HCT116 (cell line): Measurements from ENCODE around the gene F2R.

ENCODE experiments used
- POLR2A ChIP-seq: IDR thresholded peaks from 2 replicates; pipeline ENCODE4 v1.7.0; 2011; ENCODE audit warnings: borderline replicate concordance; ENCODE audit not compliant: insufficient read depth, insufficient read length; ENCODE audit errors: extremely low read depth
- POLR2AphosphoS5 ChIP-seq: IDR thresholded peaks from 2 replicates; pipeline ENCODE4 v1.6.1; 2011; ENCODE audit warnings: mild to moderate bottlenecking, low read depth, low read length, moderate library complexity
- TF ChIP-seq, protein P1 (sequence below): IDR thresholded peaks from 2 replicates; pipeline ENCODE4 v1.6.1; 2012
- TF ChIP-seq, protein P2 (sequence below): IDR thresholded peaks from 2 replicates; pipeline ENCODE4 v1.6.1; 2012; ENCODE audit warnings: low read depth

DNA sequence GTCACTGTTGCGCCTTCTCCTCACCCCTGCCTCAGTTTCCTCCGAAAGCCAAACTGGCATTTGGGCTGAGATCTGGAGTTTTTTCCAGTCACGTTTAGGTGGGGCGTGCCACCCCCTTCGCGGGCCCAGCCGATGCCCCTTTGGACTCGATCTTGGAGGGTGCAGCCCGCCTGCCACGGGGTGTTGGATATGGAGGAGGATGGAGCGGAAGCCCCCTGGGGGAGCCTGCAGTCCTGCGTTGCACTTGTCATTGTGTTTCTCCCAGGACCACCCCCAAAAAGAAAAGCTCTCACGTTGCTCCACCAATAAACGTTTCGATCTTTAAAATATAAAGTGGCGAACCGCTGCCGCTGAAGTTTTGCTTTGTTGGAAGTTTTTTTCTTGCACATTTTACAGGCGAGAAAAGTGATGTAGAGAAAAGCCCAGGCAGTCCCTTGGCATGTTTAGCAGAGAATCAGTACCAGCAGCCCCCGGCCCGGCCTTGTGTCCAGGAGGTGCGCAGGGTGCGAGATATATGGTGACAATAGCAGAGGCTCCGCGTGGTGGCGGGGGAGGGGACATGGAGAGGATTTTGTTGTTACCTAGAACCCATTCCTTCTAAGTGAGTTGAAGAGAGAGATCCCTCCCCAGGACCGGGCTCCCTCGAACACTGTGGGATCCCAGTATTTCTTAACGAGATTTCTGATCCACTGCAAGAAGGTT, 681 bp downstream of the F2R start:
- TF ChIP-seq, protein P1, sequence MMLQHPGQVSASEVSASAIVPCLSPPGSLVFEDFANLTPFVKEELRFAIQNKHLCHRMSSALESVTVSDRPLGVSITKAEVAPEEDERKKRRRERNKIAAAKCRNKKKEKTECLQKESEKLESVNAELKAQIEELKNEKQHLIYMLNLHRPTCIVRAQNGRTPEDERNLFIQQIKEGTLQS: no peak
- TF ChIP-seq POLR2A (no peak), POLR2AphosphoS5 (no peak)
- TF ChIP-seq, protein P2, sequence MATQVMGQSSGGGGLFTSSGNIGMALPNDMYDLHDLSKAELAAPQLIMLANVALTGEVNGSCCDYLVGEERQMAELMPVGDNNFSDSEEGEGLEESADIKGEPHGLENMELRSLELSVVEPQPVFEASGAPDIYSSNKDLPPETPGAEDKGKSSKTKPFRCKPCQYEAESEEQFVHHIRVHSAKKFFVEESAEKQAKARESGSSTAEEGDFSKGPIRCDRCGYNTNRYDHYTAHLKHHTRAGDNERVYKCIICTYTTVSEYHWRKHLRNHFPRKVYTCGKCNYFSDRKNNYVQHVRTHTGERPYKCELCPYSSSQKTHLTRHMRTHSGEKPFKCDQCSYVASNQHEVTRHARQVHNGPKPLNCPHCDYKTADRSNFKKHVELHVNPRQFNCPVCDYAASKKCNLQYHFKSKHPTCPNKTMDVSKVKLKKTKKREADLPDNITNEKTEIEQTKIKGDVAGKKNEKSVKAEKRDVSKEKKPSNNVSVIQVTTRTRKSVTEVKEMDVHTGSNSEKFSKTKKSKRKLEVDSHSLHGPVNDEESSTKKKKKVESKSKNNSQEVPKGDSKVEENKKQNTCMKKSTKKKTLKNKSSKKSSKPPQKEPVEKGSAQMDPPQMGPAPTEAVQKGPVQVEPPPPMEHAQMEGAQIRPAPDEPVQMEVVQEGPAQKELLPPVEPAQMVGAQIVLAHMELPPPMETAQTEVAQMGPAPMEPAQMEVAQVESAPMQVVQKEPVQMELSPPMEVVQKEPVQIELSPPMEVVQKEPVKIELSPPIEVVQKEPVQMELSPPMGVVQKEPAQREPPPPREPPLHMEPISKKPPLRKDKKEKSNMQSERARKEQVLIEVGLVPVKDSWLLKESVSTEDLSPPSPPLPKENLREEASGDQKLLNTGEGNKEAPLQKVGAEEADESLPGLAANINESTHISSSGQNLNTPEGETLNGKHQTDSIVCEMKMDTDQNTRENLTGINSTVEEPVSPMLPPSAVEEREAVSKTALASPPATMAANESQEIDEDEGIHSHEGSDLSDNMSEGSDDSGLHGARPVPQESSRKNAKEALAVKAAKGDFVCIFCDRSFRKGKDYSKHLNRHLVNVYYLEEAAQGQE: no peak
